Iris pigment epithelial cell (primary cell): ENCODE data around the gene ARID1B.
"Not testable (repeated sequence)": the region's sequence is repeated elsewhere in the genome, so short reads cannot be mapped to it uniquely, and the experiment has no call there.

Experiments used
- DNase-seq: peaks from one replicate; pipeline ENCODE4 v3.0.0-alpha.2; 2011; ENCODE audit warnings: low read depth

Gene ARID1B

GRCh38 chr6:156963712-156964700 lies 186.8 kb downstream of the ARID1B start:
- DNase-seq, result peak; percentile 72

- DNase-seq, result no peak
These were observed 190.7 kb downstream of the ARID1B start for GRCh38 chr6:156967852-156968251.

GRCh38 chr6:156969233-156969632 lies 192.1 kb downstream of the ARID1B start:
- DNase-seq, result no peak

- no peak for DNase-seq
These were observed 193.5 kb downstream of the ARID1B start for GRCh38 chr6:156970595-156971112.

- peak; percentile 40 for DNase-seq
These were observed 194.1 kb downstream of the ARID1B start for GRCh38 chr6:156971153-156971885.

- no peak for DNase-seq
These were observed 195.0 kb downstream of the ARID1B start for GRCh38 chr6:156972145-156972544.

GRCh38 chr6:156974830-156975261 lies 197.7 kb downstream of the ARID1B start:
- DNase-seq, result no peak

GRCh38 chr6:156975414-156975813 lies 198.2 kb downstream of the ARID1B start:
- no peak for DNase-seq

GRCh38 chr6:156976216-156977127 lies 199.3 kb downstream of the ARID1B start:
- no peak for DNase-seq

- peak; percentile 49 for DNase-seq
These were observed 200.5 kb downstream of the ARID1B start for GRCh38 chr6:156977527-156978291.

GRCh38 chr6:156978948-156979347 lies 201.8 kb downstream of the ARID1B start:
- DNase-seq, result no peak

- no peak for DNase-seq
These were observed 203.3 kb downstream of the ARID1B start for GRCh38 chr6:156980515-156980914.

- no peak for DNase-seq
These were observed 203.8 kb downstream of the ARID1B start for GRCh38 chr6:156980948-156981347.

GRCh38 chr6:156982168-156982567 lies 205.0 kb downstream of the ARID1B start:
- DNase-seq, result no peak

GRCh38 chr6:156982864-156983263 lies 205.7 kb downstream of the ARID1B start:
- DNase-seq, result not testable (repeated sequence)

GRCh38 chr6:156984178-156984738 lies 207.1 kb downstream of the ARID1B start:
- DNase-seq, result no peak

GRCh38 chr6:156985309-156985708 lies 208.1 kb downstream of the ARID1B start:
- DNase-seq, result no peak

- DNase-seq, result peak; percentile 14
These were observed 211.3 kb downstream of the ARID1B start for GRCh38 chr6:156988276-156989158.

GRCh38 chr6:156989159-156989806 lies 212.1 kb downstream of the ARID1B start:
- DNase-seq, result no peak
